Common myeloid progenitor, CD34-positive (primary cell): ENCODE measurements around the gene NEK10.

ENCODE experiments used
- CTCF ChIA-PET: fragments of 350-600 bp; sonication (Branson Sonifier 250); formaldehyde crosslinking; loops from one replicate; lab custom pipeline; 2021; ENCODE audit warnings: antibody characterized with exemption; lab: Charles Lee
- POLR2A ChIA-PET: fragments of 350-600 bp; sonication (Branson Sonifier 250); formaldehyde crosslinking; loops from one replicate; lab custom pipeline; 2021; ENCODE audit warnings: antibody characterized with exemption; lab: Charles Lee
- DNase-seq, 3 donors: peaks; one replicate each; pipeline versions ENCODE4 v3.0.0 to v3.0.0-alpha.2; 2013
- H3K27ac ChIP-seq, 2 experiments: 1 replicate in 1 of 2; 2 replicates in 1 of 2; pipeline ENCODE4 v1.7.0; 2013; ENCODE audit warnings: inconsistent platforms in 2 of 2, low read length in 2 of 2, mild to moderate bottlenecking in 2 of 2, low read depth in 1 of 2, moderate library complexity in 1 of 2; ENCODE audit not compliant: severe bottlenecking in 2 of 2, insufficient read depth in 1 of 2, poor library complexity in 1 of 2
- H3K27me3 ChIP-seq, 5 experiments: replicated peaks in 2 of 5; 1 replicate in 3 of 5; 2 replicates in 2 of 5; pipeline versions ENCODE4 v1.6.1 to v1.7.0; 2013; ENCODE audit warnings: low read length in 4 of 5, mild to moderate bottlenecking in 2 of 5, moderate library complexity in 2 of 5, inconsistent platforms in 1 of 5; ENCODE audit not compliant: insufficient read depth in 5 of 5, control insufficient read depth in 4 of 5
- H3K36me3 ChIP-seq, 4 experiments: 1 replicate in 2 of 4; 2 replicates in 2 of 4; pipeline versions ENCODE4 v1.6.1 to v1.7.0; 2013; ENCODE audit warnings: low read length in 3 of 4, control low read depth in 1 of 4, mild to moderate bottlenecking in 1 of 4; ENCODE audit not compliant: control insufficient read depth in 4 of 4, insufficient read depth in 4 of 4
- H3K4me1 ChIP-seq, 4 experiments: 1 replicate in 3 of 4; 2 replicates in 1 of 4; pipeline versions ENCODE4 v1.6.1 to v1.7.1; 2013; ENCODE audit warnings: low read length in 3 of 4, mild to moderate bottlenecking in 3 of 4, control low read depth in 1 of 4, inconsistent platforms in 1 of 4, moderate library complexity in 1 of 4; ENCODE audit not compliant: control insufficient read depth in 4 of 4, insufficient read depth in 4 of 4; ENCODE audit errors: control extremely low read depth in 1 of 4
- H3K4me3 ChIP-seq, 7 experiments: 1 replicate in 4 of 7; 2 replicates in 3 of 7; pipeline versions ENCODE4 v1.5.1 to v1.7.0; 2013; ENCODE audit warnings: mild to moderate bottlenecking in 7 of 7, low read length in 6 of 7, moderate library complexity in 6 of 7, inconsistent platforms in 2 of 7, low read depth in 2 of 7, control low read depth in 1 of 7; ENCODE audit not compliant: insufficient read depth in 4 of 7, control insufficient read depth in 1 of 7; ENCODE audit errors: extremely low read depth in 1 of 7
- H3K9me3 ChIP-seq, 5 experiments: 1 replicate in 4 of 5; 2 replicates in 1 of 5; pipeline versions ENCODE4 v1.6.1 to v1.7.1; 2013; ENCODE audit warnings: low read length in 4 of 5, mild to moderate bottlenecking in 2 of 5, inconsistent platforms in 1 of 5, low read depth in 1 of 5, moderate library complexity in 1 of 5; ENCODE audit not compliant: control insufficient read depth in 4 of 5, insufficient read depth in 2 of 5; ENCODE audit errors: control extremely low read depth in 1 of 5
- WGBS: methylation state at CpG from one replicate; pipeline ENCODE4 v1.1.5; 2013; ENCODE audit not compliant: insufficient coverage; 5-methylcytosine and 5-hydroxymethylcytosine counted together

NEK10 gene

DNA sequence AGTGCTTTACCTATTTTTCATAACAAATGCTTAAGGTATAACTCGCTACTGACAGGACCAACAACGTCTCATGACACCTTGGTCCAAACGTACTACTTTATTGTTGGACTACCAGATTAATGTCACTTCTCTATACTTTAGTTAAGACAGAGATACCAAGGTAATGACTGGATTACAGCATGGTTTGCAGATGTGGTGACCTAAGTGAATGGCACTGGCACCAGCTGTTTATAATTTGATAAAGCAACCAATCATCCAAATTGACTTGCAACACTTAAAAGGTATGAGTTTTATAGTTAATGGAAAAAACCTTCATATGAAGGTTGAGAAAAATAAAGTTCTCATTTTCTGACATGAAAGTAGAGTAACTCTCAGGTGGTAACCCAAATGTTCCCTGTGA, 209.0 kb downstream of the NEK10 start:
- POLR2A ChIA-PET: no interaction called here
- no CpG with 5 or more reads among the region's 3 CpGs for WGBS
- no peaks in the 10 kb centered on the region for H3K4me1 ChIP-seq
- DNase-seq: no peak
- H3K9me3 ChIP-seq: no peaks in the 10 kb centered on the region
- CTCF ChIA-PET: no interaction called here
- no peak overlapping the region for H3K4me3 ChIP-seq
- H3K27me3 ChIP-seq: no peaks in the 10 kb centered on the region
- no peak overlapping the region for H3K27ac ChIP-seq
- H3K36me3 ChIP-seq: no peaks in the 10 kb centered on the region

DNA sequence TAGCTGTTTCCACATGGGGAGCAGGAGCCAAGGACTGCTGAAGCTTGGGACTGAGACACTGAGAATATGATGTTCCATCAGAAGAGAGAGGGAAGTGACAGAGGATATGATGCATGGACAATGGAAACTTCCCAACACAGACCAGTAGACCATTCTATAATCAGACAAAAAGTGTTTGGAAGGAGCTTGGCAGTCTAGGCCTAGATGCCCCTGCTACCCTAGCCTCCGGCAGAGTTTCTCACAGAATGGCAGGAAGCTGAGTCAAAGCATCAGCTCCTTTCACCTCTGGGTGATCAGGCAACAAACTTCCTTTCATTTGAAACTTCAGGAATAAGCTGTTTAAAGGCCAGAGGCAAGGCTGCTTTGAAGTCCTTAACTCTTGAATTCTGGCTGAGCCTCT, 222.0 kb downstream of the NEK10 start:
- peaks cover 0 to 1% (median 0%) of the 10 kb centered on the region in 5 experiments for H3K9me3 ChIP-seq
- H3K4me3 ChIP-seq: no peak overlapping the region
- no peaks in the 10 kb centered on the region for H3K4me1 ChIP-seq
- ChIA-PET POLR2A (no interaction called here), CTCF (interaction anchor here (0.8 to 1.6 kb wide), 3 partner anchors 13 to 21 kb away, joined by 3 to 4 read pairs (median 3); no protein-coding TSS in a partner anchor)
- DNase-seq: no peak
- WGBS: 100% methylated on average over 1 of the region's 1 CpG
- H3K36me3 ChIP-seq: no peaks in the 10 kb centered on the region
- no peak overlapping the region for H3K27ac ChIP-seq
- H3K27me3 ChIP-seq: peaks cover 0 to 2% (median 0%) of the 10 kb centered on the region in 5 experiments

DNA sequence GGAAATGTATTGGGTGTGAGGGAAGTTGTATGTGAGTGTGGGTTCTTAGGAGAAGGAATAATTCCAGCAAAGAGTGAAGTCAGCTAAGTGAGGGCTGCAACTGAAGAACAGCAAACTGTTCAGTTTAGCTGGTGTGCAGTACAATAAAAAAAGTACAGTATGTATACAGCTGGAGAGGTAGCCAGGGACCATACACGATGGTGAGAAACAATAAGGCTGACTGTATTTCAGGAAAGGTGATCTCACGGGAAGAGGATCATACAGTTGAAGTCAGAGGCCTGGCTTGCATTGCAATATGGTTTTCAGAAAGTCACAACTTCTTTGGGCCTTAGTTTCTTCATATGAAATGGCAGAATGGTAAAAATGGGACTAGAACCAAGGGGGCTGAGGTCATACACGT, 222.4 kb downstream of the NEK10 start:
- peaks cover 0 to 2% (median 0%) of the 10 kb centered on the region in 5 experiments for H3K27me3 ChIP-seq
- no peak for DNase-seq
- no peak overlapping the region for H3K4me3 ChIP-seq
- ChIA-PET POLR2A (interaction anchor here (0.5 kb wide), 1 partner anchor 379 kb away, joined by 3 read pairs; no protein-coding TSS in a partner anchor), CTCF (interaction anchor here (0.8 to 1.6 kb wide), 3 partner anchors 13 to 21 kb away, joined by 3 to 4 read pairs (median 3); no protein-coding TSS in a partner anchor)
- no peak overlapping the region for H3K27ac ChIP-seq
- H3K9me3 ChIP-seq: peaks cover 0 to 1% (median 0%) of the 10 kb centered on the region in 5 experiments
- no peaks in the 10 kb centered on the region for H3K36me3 ChIP-seq
- WGBS: 85% methylated on average over 3 of the region's 3 CpGs
- no peaks in the 10 kb centered on the region for H3K4me1 ChIP-seq

DNA sequence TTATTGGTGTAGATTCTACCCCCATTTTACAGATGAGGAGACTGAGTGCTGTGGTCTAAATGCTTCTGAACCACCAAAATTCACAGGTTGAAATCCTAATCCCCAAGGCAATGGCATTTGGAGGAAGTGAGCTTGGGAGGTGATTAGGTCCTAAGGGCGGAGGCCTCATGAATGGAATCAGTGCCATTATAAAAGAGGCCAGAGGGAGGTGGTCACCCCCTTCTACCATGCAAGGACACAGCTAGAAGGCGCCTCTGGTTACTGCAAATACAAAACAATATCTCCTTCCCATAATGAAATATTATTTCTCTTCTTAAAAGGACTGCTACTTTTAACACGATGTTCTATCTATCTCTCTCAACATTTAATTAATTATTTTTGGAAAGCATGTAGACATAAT, 223.5 kb downstream of the NEK10 start:
- H3K27ac ChIP-seq: no peak overlapping the region
- no peaks in the 10 kb centered on the region for H3K36me3 ChIP-seq
- CTCF ChIA-PET: no interaction called here
- POLR2A ChIA-PET: no interaction called here
- WGBS: 100% methylated on average over 1 of the region's 3 CpGs
- no peaks in the 10 kb centered on the region for H3K4me1 ChIP-seq
- no peak for DNase-seq
- peaks cover 0 to 2% (median 0%) of the 10 kb centered on the region in 5 experiments for H3K27me3 ChIP-seq
- H3K9me3 ChIP-seq: peaks cover 0 to 1% (median 0%) of the 10 kb centered on the region in 5 experiments
- no peak overlapping the region for H3K4me3 ChIP-seq

DNA sequence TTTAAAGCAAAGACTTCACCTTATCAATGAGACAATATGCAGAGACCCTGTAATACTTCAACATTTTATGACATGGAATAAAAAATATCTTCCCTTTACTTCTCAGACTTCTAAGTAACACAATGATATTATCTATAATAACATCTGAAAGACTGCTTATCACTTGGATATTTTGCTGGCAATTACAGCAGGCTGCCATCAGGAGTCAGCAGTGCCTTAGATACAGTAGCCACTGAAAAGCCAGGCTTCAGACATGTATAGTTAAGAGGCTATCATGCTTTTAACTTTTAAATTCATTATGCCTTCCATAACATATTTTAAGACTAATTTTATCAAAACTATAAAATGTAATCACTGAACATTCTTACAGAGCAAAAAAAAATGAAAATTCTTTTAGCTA, 227.5 kb downstream of the NEK10 start:
- no peak for DNase-seq
- POLR2A ChIA-PET: no interaction called here
- Histone ChIP-seq H3K9me3 (peaks cover 0 to 1% (median 0%) of the 10 kb centered on the region in 5 experiments), H3K4me1 (no peaks in the 10 kb centered on the region), H3K36me3 (no peaks in the 10 kb centered on the region), H3K4me3 (no peak overlapping the region), H3K27me3 (peaks cover 0 to 6% (median 2%) of the 10 kb centered on the region in 5 experiments), H3K27ac (no peak overlapping the region)
- CTCF ChIA-PET: no interaction called here

DNA sequence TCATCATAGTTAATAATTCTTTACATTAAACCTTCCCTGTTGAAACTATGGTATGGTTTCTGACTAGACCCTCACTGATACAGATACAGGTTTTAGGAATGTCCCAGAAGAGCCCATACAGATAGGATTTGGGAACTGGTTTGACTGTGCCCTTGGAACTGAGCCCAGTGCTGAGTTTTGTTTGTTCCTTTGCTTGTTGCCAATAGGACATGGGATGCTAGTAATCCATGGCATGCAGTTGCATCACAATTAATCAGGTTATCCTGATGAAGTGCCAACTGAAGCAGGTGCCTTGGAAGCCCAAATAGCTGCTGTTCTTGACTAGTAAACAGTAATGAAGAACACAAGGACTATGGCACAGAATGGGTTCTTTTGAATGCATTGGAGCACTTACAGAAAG, 230.6 kb downstream of the NEK10 start:
- CTCF ChIA-PET: no interaction called here
- H3K4me1 ChIP-seq: no peaks in the 10 kb centered on the region
- POLR2A ChIA-PET: no interaction called here
- no peak for DNase-seq
- H3K27me3 ChIP-seq: peaks cover 0 to 6% (median 0%) of the 10 kb centered on the region in 5 experiments
- H3K27ac ChIP-seq: no peak overlapping the region
- H3K9me3 ChIP-seq: no peaks in the 10 kb centered on the region
- H3K36me3 ChIP-seq: no peaks in the 10 kb centered on the region
- no peak overlapping the region for H3K4me3 ChIP-seq

DNA sequence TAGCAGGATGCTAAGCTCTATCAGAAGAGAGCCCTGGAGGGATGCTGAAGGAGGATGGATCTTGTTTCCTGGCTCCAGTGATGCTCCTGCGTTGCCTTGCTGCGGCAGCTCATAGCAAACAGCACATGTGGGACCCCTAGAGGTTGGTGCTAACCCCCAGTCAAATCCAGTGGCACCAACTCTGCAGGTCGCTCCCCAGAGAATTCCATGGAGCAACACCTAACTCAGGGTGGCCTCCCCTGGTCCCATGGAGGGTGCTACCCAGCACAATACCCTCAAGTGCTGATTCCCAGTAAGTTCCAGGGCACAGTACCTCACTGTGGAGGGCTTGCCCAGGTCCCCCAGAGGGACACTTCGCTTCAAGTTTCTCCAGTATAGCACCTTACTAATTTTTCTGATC, 231.2 kb downstream of the NEK10 start:
- H3K9me3 ChIP-seq: no peaks in the 10 kb centered on the region
- no peaks in the 10 kb centered on the region for H3K36me3 ChIP-seq
- ChIA-PET POLR2A (no interaction called here), CTCF (no interaction called here)
- peaks cover 0 to 6% (median 0%) of the 10 kb centered on the region in 5 experiments for H3K27me3 ChIP-seq
- H3K27ac ChIP-seq: no peak overlapping the region
- H3K4me3 ChIP-seq: no peak overlapping the region
- no peak for DNase-seq
- H3K4me1 ChIP-seq: no peaks in the 10 kb centered on the region
- 94% methylated on average over 4 of the region's 4 CpGs for WGBS
